ENCODE measurements around the gene IGSF9B. TPM values are rescaled to one million over a fixed set of nuclear protein-coding genes. Genes with fewer than 3 reads are reported as not detected.

IGSF9B gene
- total and polyA plus RNA-seq, 2 experiments from 2014 or later: 1.7 to 5.9 TPM

DNA sequence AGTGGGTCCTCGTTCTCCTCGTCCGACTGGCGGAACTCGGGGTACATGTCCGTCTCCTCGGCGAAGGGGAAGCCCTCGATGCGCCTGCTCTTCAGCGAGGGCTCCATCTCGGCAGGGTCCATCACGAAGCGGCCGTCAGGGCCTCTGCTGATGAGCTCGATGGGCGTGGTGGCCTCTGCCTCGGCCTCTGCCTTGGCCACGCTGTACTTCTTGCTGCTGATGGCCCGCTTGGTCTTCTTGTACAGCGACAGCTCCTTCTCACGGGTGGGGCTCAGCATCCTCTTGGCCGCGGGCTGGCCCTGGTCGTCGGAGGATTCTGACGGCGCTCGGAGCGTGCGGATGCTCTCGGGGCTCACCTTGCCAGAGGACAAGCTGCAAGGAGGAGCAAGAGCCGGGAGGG is 35.7 kb downstream of the IGSF9B start:
- Histone ChIP-seq H3K4me1 (ENCODE audit: low read depth) (no peaks in the 10 kb centered on the region), H3K36me3 (no peaks in the 10 kb centered on the region), H3K9me3 (ENCODE audit: low read depth) (no peaks in the 10 kb centered on the region), H3K4me3 (no peak overlapping the region), H3K27me3 (peaks cover 12% of the 10 kb centered on the region), H3K27ac (no peak overlapping the region)
- no peak for DNase-seq (ENCODE audit: low read depth in 1 of 2, low spot score in 1 of 2)
- TF ChIP-seq, protein P1, sequence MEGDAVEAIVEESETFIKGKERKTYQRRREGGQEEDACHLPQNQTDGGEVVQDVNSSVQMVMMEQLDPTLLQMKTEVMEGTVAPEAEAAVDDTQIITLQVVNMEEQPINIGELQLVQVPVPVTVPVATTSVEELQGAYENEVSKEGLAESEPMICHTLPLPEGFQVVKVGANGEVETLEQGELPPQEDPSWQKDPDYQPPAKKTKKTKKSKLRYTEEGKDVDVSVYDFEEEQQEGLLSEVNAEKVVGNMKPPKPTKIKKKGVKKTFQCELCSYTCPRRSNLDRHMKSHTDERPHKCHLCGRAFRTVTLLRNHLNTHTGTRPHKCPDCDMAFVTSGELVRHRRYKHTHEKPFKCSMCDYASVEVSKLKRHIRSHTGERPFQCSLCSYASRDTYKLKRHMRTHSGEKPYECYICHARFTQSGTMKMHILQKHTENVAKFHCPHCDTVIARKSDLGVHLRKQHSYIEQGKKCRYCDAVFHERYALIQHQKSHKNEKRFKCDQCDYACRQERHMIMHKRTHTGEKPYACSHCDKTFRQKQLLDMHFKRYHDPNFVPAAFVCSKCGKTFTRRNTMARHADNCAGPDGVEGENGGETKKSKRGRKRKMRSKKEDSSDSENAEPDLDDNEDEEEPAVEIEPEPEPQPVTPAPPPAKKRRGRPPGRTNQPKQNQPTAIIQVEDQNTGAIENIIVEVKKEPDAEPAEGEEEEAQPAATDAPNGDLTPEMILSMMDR (IDR thresholded peaks at IDR 0.05; ENCODE audit: low read depth, low read length): no peak

DNA sequence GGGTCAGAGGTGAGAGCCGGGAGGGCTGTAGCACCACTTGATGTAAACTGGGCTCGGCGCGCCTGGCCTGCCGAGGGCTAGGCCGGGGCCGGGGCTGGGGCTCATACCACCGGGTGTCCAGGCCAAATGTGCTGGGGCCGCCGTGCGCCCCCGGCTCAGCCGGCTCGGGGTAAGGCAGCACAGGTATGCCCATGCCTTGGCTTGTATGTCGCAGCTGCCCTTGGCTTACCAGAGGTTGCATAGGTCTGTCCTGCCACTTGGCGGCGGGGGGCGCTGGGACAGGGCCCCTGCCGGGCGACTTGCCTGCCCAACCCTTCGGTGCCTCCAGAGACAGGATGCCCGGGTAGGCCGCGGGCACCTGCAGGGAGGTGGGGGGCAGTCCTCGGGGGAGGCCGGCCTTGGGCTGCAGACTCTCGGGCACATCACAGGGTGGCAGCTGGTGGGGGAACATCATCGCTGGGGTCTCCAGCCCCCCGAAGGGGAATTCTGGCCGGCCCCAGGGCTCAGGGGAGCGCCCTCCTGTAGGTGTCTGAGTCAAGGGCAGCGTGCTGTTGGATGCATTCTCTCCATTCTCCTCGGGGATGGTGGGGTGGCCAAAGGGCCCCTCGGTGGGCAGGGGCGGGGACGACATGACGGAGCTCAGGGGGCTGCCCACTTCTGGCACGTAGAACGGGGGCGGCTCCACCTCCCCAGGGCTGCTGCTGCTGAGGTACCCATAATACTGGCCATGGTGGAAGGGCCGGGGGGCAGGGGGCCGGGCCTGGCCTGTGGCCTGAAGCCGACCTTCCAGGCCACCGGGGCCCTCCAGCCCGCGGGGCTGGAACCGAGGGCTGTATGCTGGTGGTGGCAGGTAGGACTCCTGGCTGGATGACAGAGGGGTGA is 36.4 kb downstream of the IGSF9B start:
- H3K4me1 ChIP-seq (ENCODE audit: low read depth): no peaks in the 10 kb centered on the region
- no peaks in the 10 kb centered on the region for H3K9me3 ChIP-seq (ENCODE audit: low read depth)
- peaks cover 12% of the 10 kb centered on the region for H3K27me3 ChIP-seq
- no peak overlapping the region for H3K4me3 ChIP-seq
- no peak overlapping the region for H3K27ac ChIP-seq
- H3K36me3 ChIP-seq: no peaks in the 10 kb centered on the region
- DNase-seq (ENCODE audit: low read depth in 1 of 2, low spot score in 1 of 2): no peak
- TF ChIP-seq, protein P1 (IDR thresholded peaks at IDR 0.05; ENCODE audit: low read depth, low read length): no peak

DNA sequence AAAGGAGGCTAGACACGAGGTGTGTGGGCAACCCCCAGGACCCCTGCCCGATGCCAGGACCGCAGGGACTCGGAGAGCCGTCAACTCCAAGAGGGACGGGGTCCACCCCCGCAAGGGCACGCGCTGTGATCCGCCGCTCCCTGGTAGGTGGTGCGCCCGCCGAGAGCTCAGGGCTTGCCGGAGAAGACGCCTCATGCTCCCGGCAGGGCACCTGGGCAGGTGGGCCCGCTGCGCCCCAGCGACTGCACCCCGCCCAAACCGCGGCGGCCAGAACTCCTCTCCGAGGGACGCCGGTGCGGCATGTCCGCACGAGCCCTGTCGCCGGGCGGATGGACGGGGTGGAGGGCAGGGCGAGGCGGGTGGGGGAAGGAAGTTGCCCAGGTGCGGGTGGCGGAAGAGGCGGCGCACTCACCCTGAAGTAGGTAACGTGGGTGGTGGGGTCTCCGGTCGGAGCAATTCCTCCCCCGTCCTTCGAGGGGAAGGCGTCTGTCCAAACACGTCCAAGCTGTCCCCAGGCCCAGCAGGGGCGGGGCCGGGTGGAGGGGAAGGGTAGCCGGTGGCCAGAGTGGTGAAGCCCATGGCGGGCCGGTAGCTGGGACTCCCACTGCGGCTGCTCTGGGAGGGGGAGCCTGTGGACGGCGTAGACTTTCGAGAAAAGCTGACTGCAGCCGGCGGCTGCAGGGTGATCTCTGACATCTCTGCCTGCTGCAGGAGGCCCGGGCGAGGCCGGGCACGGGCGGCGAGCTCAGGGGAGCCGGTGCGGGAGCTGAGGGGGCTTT is 37.2 kb downstream of the IGSF9B start:
- TF ChIP-seq, protein P1 (IDR thresholded peaks at IDR 0.05; ENCODE audit: low read depth, low read length): no peak
- Histone ChIP-seq H3K4me3 (no peak overlapping the region), H3K9me3 (ENCODE audit: low read depth) (no peaks in the 10 kb centered on the region), H3K27me3 (peaks cover 12% of the 10 kb centered on the region), H3K27ac (no peak overlapping the region), H3K36me3 (no peaks in the 10 kb centered on the region), H3K4me1 (ENCODE audit: low read depth) (no peaks in the 10 kb centered on the region)
- no peak for DNase-seq (ENCODE audit: low read depth in 1 of 2, low spot score in 1 of 2)

DNA sequence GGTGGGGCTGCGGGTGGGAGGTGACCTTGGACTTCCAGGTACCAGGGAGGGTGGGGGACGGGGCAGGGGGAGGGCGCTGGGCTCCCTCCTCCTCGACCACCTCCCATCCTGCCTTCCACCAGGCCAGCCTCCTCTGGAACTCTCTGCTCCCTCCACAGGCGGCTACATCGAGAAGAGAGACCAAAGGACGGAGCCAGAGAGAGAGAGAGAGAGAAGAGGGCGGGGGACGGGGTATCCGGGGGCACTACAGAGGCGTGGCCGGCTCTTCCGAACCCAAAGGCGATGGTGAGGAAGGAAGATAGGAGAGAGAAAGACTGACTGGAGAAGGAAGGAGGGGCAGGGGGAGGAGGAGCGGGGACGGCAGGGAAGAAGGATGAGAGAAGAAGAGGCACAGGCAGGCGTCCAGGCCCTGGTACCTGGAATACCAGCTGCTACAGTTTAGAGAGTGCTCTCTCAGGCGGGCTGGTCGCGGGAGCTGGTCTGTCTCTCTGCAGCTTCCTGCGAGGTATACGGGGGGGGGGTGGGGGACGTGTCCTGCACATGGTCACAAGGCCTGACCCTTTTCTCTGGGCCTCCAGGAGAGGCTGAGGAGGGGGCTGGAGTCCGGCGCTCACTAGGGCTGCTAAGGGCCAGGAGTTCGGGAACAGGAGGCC is 38.0 kb downstream of the IGSF9B start:
- TF ChIP-seq, protein P1 (IDR thresholded peaks at IDR 0.05; ENCODE audit: low read depth, low read length): no peak
- no peaks in the 10 kb centered on the region for H3K4me1 ChIP-seq (ENCODE audit: low read depth)
- no peaks in the 10 kb centered on the region for H3K36me3 ChIP-seq
- no peaks in the 10 kb centered on the region for H3K9me3 ChIP-seq (ENCODE audit: low read depth)
- H3K27ac ChIP-seq: no peak overlapping the region
- no peak for DNase-seq (ENCODE audit: low read depth in 1 of 2, low spot score in 1 of 2)
- H3K27me3 ChIP-seq: peaks cover 12% of the 10 kb centered on the region
- no peak overlapping the region for H3K4me3 ChIP-seq

DNA sequence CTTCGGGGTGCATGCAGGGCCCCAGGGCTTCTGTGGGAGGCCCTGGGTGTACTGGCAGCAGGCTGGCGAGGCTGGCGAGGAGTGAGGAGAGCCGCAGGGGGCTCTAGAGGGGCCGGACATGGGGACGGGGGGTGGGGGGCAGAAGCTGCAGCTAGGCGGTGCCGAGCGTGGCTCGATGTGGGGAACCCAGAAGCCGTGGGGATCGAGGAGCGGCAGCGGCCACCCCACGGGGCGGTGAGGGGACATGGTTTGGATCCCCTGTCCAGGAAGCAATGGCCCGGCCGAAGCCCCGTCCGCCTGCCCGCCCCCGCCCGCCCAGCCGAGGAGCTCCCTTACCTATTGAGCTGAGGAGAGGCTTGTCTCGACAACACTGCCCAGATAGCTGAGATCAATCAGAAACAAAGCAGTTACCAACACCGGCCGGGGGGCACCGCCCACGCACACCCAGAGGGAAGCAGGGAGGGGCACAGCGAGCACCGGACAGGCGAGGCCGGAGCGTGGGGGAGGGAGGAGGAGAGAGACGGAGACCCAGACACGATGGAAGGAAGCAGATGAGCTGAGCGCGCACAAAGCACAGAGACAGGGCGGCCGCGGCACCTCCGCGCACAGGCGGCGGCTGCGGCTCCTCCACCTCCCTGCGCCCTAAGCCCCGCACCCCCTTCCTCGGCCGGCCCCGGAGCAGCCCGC is 38.7 kb downstream of the IGSF9B start:
- no peak overlapping the region for H3K27ac ChIP-seq
- H3K4me3 ChIP-seq: no peak overlapping the region
- H3K36me3 ChIP-seq: no peaks in the 10 kb centered on the region
- H3K27me3 ChIP-seq: peaks cover 12% of the 10 kb centered on the region
- no peaks in the 10 kb centered on the region for H3K9me3 ChIP-seq (ENCODE audit: low read depth)
- no peak for DNase-seq (ENCODE audit: low read depth in 1 of 2, low spot score in 1 of 2)
- TF ChIP-seq, protein P1 (IDR thresholded peaks at IDR 0.05; ENCODE audit: low read depth, low read length): no peak
- H3K4me1 ChIP-seq (ENCODE audit: low read depth): no peaks in the 10 kb centered on the region

All from cardiac muscle cell (in vitro differentiated cells and primary cell).